Retinal pigment epithelial cell (primary cell): ENCODE measurements around the gene PTPA.
"Not testable (repeated sequence)": the region's sequence is repeated elsewhere in the genome, so short reads cannot be mapped to it uniquely, and the experiment has no call there.

Experiments
- DNase-seq: peaks from one replicate; pipeline ENCODE4 v3.0.0-alpha.2; 2010; ENCODE audit warnings: low read depth
- H3K4me3 ChIP-seq: 2 replicates; pipeline ENCODE4 v1.5.1; 2011; ENCODE audit warnings: mild to moderate bottlenecking, low read length, control low read depth, moderate library complexity
- TF ChIP-seq, protein P1 (sequence below): conservative IDR thresholded peaks from 2 replicates; pipeline ENCODE4 v1.5.1; 2011; ENCODE audit warnings: low read depth, low read length, control low read depth, inconsistent platforms

The PTPA gene

GRCh38 chr9:129109537-129109903, 1.7 kb upstream of the PTPA start:
- DNase-seq = no peak
- TF ChIP-seq, protein P1, sequence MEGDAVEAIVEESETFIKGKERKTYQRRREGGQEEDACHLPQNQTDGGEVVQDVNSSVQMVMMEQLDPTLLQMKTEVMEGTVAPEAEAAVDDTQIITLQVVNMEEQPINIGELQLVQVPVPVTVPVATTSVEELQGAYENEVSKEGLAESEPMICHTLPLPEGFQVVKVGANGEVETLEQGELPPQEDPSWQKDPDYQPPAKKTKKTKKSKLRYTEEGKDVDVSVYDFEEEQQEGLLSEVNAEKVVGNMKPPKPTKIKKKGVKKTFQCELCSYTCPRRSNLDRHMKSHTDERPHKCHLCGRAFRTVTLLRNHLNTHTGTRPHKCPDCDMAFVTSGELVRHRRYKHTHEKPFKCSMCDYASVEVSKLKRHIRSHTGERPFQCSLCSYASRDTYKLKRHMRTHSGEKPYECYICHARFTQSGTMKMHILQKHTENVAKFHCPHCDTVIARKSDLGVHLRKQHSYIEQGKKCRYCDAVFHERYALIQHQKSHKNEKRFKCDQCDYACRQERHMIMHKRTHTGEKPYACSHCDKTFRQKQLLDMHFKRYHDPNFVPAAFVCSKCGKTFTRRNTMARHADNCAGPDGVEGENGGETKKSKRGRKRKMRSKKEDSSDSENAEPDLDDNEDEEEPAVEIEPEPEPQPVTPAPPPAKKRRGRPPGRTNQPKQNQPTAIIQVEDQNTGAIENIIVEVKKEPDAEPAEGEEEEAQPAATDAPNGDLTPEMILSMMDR = no peak
- no peak overlapping the region for H3K4me3 ChIP-seq

- no peak for DNase-seq
- peak overlapping the region; percentile 62 for H3K4me3 ChIP-seq
- TF ChIP-seq, protein P1 = no peak
These were observed 1.1 kb upstream of the PTPA start for GRCh38 chr9:129109952-129110739.

- peak; percentile 13 for DNase-seq
- peak overlapping the region; percentile 88 for H3K4me3 ChIP-seq
- TF ChIP-seq, protein P1 = no peak
These were observed 425 bp downstream of the PTPA start for GRCh38 chr9:129111528-129112151.

- DNase-seq = not testable (repeated sequence)
- H3K4me3 ChIP-seq = peak overlapping the region; percentile 88
These were observed 1.3 kb downstream of the PTPA start for GRCh38 chr9:129112526-129112925.

- H3K4me3 ChIP-seq = no peak overlapping the region
- no peak for DNase-seq
These were observed 2.6 kb downstream of the PTPA start for GRCh38 chr9:129113645-129114304.

GRCh38 chr9:129118799-129119198, 7.6 kb downstream of the PTPA start:
- H3K4me3 ChIP-seq = no peak overlapping the region
- DNase-seq = no peak
- TF ChIP-seq, protein P1 = no peak

More at GRCh38 chr9:129113645-129114304, 2.6 kb downstream of the PTPA start:
- TF ChIP-seq, protein P1 = no peak

DNA sequence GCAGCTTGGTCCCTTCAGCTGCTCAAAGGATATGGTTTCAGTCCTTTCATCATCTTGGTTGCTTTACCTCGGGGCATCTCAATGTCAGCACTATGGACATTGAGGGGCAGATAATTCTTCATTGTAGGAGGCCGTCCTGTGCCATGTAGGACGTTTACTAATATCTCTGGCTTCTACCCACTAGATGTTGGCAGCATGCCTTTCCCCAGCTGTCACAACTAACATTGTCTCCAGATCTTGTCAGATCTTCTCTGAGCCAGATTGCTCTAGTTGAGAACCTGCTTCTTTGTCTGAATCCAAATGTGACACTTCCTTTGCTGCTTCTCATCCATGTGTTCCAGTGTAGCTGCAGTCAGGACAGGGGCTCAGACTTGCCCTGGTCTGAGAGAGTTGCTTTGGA, 10.3 kb downstream of the PTPA start:
- TF ChIP-seq, protein P1 = no peak
- no peak for DNase-seq
- H3K4me3 ChIP-seq = no peak overlapping the region
